Esophagus (tissue), 2 donors: ENCODE data around the gene MNS1. TPM values are rescaled to one million over a fixed set of nuclear protein-coding genes. Genes with fewer than 3 reads are reported as not detected.
"Not testable (repeated sequence)": the region's sequence is repeated elsewhere in the genome, so short reads cannot be mapped to it uniquely, and the experiment has no call there.

Source experiments
- H3K27ac ChIP-seq, 2 donors: one replicate each; pipeline ENCODE4 v1.5.1; 2013; ENCODE audit warnings: low read depth in 2 of 2, mild to moderate bottlenecking in 2 of 2, inconsistent platforms in 1 of 2, low read length in 1 of 2, moderate library complexity in 1 of 2
- H3K27me3 ChIP-seq, 2 donors: one replicate each; pipeline ENCODE4 v1.6.1; 2013; ENCODE audit warnings: low read length in 2 of 2, control low read depth in 1 of 2, mild to moderate bottlenecking in 1 of 2; ENCODE audit not compliant: insufficient read depth in 2 of 2, control insufficient read depth in 1 of 2
- H3K36me3 ChIP-seq, 2 donors: one replicate each; pipeline ENCODE4 v1.6.1; 2013; ENCODE audit warnings: low read length in 1 of 2; ENCODE audit not compliant: control insufficient read depth in 2 of 2, insufficient read depth in 2 of 2
- H3K4me1 ChIP-seq, 2 donors: one replicate each; pipeline ENCODE4 v1.6.1; 2013; ENCODE audit warnings: low read length in 1 of 2; ENCODE audit not compliant: control insufficient read depth in 2 of 2, insufficient read depth in 2 of 2
- H3K4me3 ChIP-seq, 2 donors: one replicate each; pipeline ENCODE4 v1.5.1; 2013; ENCODE audit warnings: low read length in 2 of 2, mild to moderate bottlenecking in 2 of 2, low read depth in 1 of 2, moderate library complexity in 1 of 2
- H3K9me3 ChIP-seq, 2 donors: one replicate each; pipeline ENCODE4 v1.6.1; 2013; ENCODE audit warnings: mild to moderate bottlenecking in 2 of 2, low read depth in 1 of 2, low read length in 1 of 2, moderate library complexity in 1 of 2; ENCODE audit not compliant: control insufficient read depth in 2 of 2, insufficient read depth in 1 of 2
- WGBS, 2 donors: extraction: QIAGEN DNeasy Blood & Tissue Kit; methylation state at CpG; one replicate each; pipeline ENCODE4 v1.1.7; 2013; 5-methylcytosine and 5-hydroxymethylcytosine counted together
- polyA plus RNA-seq, 2 donors: library from polyadenylated mRNA; stranded (reverse); fragments of 200-250 nt; gene quantifications; one replicate each; pipeline ENCODE4 v1.2.3, GENCODE V29; 2013
- donor health status: healthy with polysubstance abuse.
- donor health status: Bipolar disorder and iron deficiency.

MNS1 gene
- polyA plus RNA-seq, 2 donors = 2.1 to 2.5 TPM

DNA sequence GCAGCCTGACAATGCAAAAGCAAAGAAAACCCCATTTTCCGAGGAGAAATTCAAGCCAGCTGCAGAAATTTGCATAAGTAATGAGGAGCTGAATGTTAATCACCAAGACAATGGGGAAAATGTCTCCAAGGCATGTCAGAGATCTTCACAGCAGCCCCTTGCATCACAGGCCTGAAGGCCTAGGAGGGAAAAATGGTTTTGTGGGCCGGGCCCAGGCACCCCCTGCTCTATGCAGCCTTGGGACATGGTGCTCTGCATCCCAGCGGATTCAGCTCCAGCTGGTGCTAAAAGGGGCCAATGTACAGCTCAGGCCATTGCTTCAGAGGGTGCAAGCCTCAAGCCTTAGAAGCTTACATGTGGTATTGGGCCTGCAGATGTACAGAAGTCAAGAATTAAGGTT is 20.5 kb upstream of the MNS1 start:
- not testable (repeated sequence) for H3K4me3 ChIP-seq, H3K27me3 ChIP-seq, H3K9me3 ChIP-seq, H3K27ac ChIP-seq, H3K4me1 ChIP-seq, H3K36me3 ChIP-seq
- WGBS, 2 donors = 87 to 92% methylated on average over 3 of the region's 3 CpGs

DNA sequence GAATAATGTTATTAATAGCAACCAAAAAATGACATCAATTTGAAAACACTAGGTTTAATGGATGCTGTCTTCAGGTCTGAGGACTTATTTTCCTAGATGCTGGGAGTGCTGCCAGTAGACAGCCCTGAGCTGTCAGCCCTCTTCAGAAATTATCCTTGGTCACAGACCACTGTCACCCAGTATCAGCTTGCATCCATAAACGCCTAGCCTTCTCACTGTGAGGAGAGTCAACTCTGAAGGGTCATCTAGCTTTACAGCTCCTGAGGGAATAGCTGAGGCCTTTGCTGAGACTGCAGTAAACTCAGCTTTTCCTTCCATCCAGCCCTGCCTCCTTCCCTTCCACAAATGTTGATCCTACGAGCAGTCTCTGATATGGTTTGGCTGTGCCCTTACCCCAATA is 19.4 kb upstream of the MNS1 start:
- WGBS, 2 donors = 82 to 85% methylated on average over 2 of the region's 2 CpGs
- Histone ChIP-seq H3K27ac (no peak overlapping the region), H3K27me3 (no peaks in the 10 kb centered on the region), H3K4me3 (no peak overlapping the region), H3K36me3 (no peaks in the 10 kb centered on the region), H3K4me1 (no peaks in the 10 kb centered on the region), H3K9me3 (no peaks in the 10 kb centered on the region)

DNA sequence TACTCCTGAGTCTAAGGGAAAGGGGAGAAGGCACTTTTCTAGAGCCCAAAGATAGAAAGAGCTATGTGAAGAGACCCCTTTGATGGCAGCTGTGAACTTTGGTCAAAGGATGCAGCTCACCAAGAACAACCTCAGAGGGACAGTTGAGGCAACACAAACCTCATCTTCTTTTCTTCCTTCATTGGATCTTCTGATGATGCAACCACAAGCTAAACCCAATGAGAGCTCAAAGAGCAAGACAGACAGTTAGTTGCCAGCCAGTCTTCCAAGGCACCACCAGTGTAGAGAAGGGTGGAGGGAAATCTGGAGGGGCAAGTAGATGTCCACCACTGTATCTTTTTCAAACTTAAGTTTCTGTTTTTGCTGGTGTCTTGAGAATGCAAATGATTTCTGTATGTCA is 10.4 kb upstream of the MNS1 start:
- Histone ChIP-seq H3K9me3 (no peaks in the 10 kb centered on the region), H3K36me3 (no peaks in the 10 kb centered on the region), H3K27me3 (no peaks in the 10 kb centered on the region), H3K27ac (no peak overlapping the region), H3K4me1 (no peaks in the 10 kb centered on the region), H3K4me3 (no peak overlapping the region)

DNA sequence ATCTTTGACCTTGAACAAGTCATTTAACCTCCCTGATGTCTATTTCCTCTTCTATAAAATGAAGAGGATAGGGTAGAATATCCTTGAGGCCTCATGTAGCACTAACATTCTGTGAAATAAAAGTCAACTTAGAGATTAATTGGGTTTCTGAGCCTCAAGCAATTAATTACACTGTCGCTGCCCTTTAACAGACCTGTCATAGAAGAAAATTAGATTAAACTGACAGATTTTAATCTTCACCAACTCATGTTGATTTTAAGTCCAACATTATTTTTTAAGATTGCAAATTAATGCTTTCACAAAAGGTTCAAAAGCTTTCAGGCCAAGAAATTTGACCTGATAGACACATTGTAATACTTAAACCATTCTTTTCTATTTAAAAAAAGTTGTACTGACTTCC is 8.1 kb upstream of the MNS1 start:
- H3K36me3 ChIP-seq = no peaks in the 10 kb centered on the region
- H3K4me1 ChIP-seq = no peaks in the 10 kb centered on the region
- WGBS, 2 donors = 61 to 85% methylated on average over 1 of the region's 1 CpG
- H3K27ac ChIP-seq = no peak overlapping the region
- no peak overlapping the region for H3K4me3 ChIP-seq
- H3K9me3 ChIP-seq = no peaks in the 10 kb centered on the region
- no peaks in the 10 kb centered on the region for H3K27me3 ChIP-seq

DNA sequence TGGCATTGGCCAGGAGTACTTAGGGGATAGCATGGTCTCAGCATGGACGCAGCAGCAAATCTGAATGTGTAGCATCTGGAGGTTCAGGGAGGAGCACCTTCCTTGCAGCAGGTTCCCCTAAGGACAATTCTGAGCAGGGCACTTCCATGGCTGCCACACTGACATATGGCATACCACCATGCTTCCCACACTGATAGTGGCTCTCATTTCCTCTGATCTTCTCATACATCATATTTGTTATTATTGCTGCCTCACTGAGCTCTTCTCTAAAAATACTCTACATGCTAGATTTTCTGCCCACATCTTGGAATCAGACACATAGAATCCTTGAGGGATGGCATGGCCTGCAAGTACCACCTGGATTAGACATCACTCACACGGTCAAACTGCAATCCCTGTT is 7.3 kb upstream of the MNS1 start:
- no peaks in the 10 kb centered on the region for H3K4me1 ChIP-seq
- H3K27ac ChIP-seq = no peak overlapping the region
- no peak overlapping the region for H3K4me3 ChIP-seq
- H3K36me3 ChIP-seq = no peaks in the 10 kb centered on the region
- no peaks in the 10 kb centered on the region for H3K27me3 ChIP-seq
- WGBS, 2 donors = 85 to 88% methylated on average over 2 of the region's 2 CpGs
- no peaks in the 10 kb centered on the region for H3K9me3 ChIP-seq

DNA sequence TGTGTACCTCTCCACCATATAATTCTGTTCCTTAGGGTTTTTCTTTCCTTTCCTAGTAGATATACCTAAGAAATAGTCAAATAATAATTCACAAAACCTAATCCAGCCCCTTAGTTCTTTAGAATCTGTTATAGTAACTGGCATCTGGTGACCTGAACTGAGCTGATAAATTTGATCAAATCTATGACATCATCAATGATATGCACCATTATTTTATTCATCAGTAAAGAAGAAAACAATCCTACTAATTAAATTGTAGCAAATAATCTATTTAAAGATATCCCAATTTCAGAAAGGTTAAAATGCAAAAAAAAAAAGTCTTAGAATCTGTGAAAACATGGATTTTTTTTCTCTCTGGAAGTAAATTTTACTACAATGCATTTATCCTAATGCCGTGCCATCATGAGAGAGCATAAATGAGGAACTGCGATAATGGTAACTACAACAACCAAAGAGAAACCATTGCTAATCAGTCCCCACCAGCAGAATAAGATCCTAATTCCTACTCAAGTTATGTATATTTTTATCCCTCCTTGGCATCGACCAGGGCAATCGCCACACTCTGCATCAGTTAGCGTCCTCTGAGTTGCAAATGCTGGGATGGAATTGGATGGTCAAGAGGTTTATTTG is 6.6 kb upstream of the MNS1 start:
- no peaks in the 10 kb centered on the region for H3K9me3 ChIP-seq

DNA sequence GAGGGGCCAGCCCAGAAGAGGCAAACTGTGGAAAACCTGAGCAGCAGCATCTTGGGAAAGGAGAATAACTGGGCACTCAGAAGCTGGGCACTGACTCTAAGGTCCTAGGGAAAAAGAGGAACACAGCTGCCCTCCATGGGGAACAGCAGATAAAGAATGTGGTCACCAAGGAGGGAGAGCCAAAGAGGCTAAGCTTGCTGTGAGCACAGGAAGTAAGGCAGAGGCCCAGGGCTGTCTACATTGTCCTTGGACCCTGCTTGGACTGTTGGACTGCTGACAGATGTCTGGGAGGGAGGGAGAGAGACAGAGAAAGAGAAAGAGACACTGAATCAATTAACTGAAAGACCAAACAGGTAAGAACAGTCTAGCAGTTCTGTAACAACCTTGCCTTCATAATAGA is 4.5 kb upstream of the MNS1 start:
- Histone ChIP-seq H3K36me3 (no peaks in the 10 kb centered on the region), H3K4me3 (no peak overlapping the region), H3K27me3 (no peaks in the 10 kb centered on the region), H3K9me3 (no peaks in the 10 kb centered on the region), H3K27ac (no peak overlapping the region), H3K4me1 (peaks cover 0 to 3% of the 10 kb centered on the region in 2 donors)

More for the DNA sequence above, 6.6 kb upstream of the MNS1 start:
- no peak overlapping the region for H3K4me3 ChIP-seq
- H3K36me3 ChIP-seq = no peaks in the 10 kb centered on the region
- H3K4me1 ChIP-seq = no peaks in the 10 kb centered on the region
- no peak overlapping the region for H3K27ac ChIP-seq
- WGBS, 2 donors = 89 to 91% methylated on average over 5 of the region's 5 CpGs
- no peaks in the 10 kb centered on the region for H3K27me3 ChIP-seq

DNA sequence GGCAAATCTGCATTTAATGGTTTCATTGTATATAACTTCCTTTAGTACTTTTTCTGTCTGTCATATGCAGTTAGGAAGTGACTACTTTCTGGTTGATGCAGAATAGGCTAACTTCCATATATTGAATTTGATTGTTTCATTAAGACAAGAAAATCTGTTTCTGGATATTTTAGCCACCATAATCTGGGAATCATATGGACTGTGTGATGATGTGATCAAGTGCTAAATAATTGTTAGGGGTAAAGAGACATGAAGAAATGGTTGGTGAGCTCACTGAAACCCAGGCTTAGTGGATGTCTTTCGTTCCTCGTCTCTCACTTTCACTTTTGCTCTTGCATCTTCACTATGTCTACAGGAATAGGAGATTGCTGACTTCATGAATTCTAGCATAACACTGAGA is 3.5 kb upstream of the MNS1 start:
- Histone ChIP-seq H3K27ac (no peak overlapping the region), H3K27me3 (no peaks in the 10 kb centered on the region), H3K4me1 (peaks cover 0 to 3% of the 10 kb centered on the region in 2 donors), H3K36me3 (no peaks in the 10 kb centered on the region), H3K9me3 (no peaks in the 10 kb centered on the region), H3K4me3 (no peak overlapping the region)
- 29 to 34% methylated on average over 2 of the region's 2 CpGs for WGBS, 2 donors

DNA sequence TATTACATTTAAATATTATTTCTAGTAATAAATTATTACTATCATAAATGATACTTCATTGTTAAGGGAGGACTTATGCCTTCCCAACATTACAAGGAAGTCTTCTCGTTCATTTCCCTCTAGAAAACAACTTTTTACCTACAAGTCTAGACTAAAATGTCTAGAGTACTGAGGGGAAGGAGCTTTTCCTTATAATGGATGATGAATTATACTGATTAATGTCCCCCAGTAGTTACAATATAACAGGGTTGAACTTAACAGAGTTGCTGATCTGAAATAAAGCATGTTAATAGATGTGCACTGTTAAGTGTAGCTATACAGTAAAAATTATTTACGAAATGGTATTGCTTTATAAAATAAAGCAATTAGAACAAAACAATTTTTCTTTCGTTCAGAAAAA is 2.7 kb upstream of the MNS1 start:
- Histone ChIP-seq H3K9me3 (no peaks in the 10 kb centered on the region), H3K36me3 (no peaks in the 10 kb centered on the region), H3K27ac (no peak overlapping the region), H3K4me1 (peaks cover 0 to 3% of the 10 kb centered on the region in 2 donors), H3K4me3 (no peak overlapping the region), H3K27me3 (no peaks in the 10 kb centered on the region)
- WGBS, 2 donors = 63 to 67% methylated on average over 3 of the region's 3 CpGs

DNA sequence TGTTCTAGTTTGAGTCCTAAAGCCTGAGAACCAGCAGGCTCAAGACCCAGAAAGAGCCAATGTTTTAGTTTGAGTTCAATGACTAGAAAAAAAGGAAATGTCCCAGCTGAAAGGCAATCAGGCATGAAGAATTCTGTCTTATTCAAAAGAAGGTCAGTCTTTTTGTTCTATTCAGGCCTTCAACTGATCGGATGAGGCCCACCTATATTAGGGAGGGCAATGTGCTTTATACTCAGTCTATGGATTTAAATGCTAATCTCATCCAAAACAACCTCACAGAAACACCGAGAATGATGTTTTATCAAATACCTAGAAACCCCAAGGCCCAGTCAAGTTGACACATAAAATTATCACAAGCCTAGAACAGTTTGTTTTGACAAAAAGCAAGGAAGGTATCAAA is 4.0 kb downstream of the MNS1 start:
- peaks cover 0 to 3% of the 10 kb centered on the region in 2 donors for H3K4me1 ChIP-seq
- WGBS, 2 donors = 92 to 94% methylated on average over 2 of the region's 2 CpGs
- H3K4me3 ChIP-seq = no peak overlapping the region
- no peak overlapping the region for H3K27ac ChIP-seq
- no peaks in the 10 kb centered on the region for H3K9me3 ChIP-seq
- H3K27me3 ChIP-seq = no peaks in the 10 kb centered on the region
- no peaks in the 10 kb centered on the region for H3K36me3 ChIP-seq
